ENCODE results near the gene SLC7A11. TPM values are rescaled to one million over a fixed set of nuclear protein-coding genes. Genes with fewer than 3 reads are reported as not detected.

Gene SLC7A11
- total RNA-seq, 1 donor = 55.7 TPM

DNA sequence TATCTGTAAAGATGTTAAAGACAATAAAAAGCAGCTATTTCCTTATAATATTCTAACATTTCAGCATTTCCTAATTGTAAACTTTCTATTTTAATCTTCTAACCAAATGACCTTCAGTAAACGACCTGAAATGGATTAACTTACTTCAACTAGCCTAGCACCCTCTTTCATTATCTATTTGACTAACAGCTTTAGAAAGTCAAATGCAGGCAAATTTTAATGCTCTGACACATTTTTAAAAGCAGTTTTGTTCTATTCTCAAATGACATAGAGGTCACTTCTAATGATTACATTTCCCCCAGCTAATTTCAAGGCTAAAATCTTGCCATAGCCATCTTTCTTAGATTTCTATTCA is 41.9 kb downstream of the SLC7A11 start:
- Histone ChIP-seq H3K79me2 (ENCODE audit: insufficient read depth, low read length) (no peaks in the 10 kb centered on the region), H2AFZ (ENCODE audit: low read length) (no peak overlapping the region), H3K4me1 (ENCODE audit: insufficient read depth, low read length) (no peaks in the 10 kb centered on the region), H3K27ac (ENCODE audit: low read depth, low read length) (no peak overlapping the region), H3K4me3 (ENCODE audit: insufficient read depth, low read length) (no peak overlapping the region), H3K9me3 (ENCODE audit: low read depth, low read length) (no peaks in the 10 kb centered on the region), H3K36me3 (ENCODE audit: insufficient read depth, low read length) (no peaks in the 10 kb centered on the region), H3K27me3 (ENCODE audit: insufficient read depth, low read length) (no peaks in the 10 kb centered on the region), H3K4me2 (ENCODE audit: insufficient read depth, low read length) (peak overlapping the region; percentile 70), H4K20me1 (ENCODE audit: insufficient read depth, low read length) (no peaks in the 10 kb centered on the region)
- TF ChIP-seq, protein P1, sequence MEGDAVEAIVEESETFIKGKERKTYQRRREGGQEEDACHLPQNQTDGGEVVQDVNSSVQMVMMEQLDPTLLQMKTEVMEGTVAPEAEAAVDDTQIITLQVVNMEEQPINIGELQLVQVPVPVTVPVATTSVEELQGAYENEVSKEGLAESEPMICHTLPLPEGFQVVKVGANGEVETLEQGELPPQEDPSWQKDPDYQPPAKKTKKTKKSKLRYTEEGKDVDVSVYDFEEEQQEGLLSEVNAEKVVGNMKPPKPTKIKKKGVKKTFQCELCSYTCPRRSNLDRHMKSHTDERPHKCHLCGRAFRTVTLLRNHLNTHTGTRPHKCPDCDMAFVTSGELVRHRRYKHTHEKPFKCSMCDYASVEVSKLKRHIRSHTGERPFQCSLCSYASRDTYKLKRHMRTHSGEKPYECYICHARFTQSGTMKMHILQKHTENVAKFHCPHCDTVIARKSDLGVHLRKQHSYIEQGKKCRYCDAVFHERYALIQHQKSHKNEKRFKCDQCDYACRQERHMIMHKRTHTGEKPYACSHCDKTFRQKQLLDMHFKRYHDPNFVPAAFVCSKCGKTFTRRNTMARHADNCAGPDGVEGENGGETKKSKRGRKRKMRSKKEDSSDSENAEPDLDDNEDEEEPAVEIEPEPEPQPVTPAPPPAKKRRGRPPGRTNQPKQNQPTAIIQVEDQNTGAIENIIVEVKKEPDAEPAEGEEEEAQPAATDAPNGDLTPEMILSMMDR (IDR thresholded peaks at IDR 0.05; ENCODE audit: extremely low read depth, low read depth, low read length) = no peak
- DNase-seq (ENCODE audit: insufficient read length, low spot score, missing footprints) = no peak

DNA sequence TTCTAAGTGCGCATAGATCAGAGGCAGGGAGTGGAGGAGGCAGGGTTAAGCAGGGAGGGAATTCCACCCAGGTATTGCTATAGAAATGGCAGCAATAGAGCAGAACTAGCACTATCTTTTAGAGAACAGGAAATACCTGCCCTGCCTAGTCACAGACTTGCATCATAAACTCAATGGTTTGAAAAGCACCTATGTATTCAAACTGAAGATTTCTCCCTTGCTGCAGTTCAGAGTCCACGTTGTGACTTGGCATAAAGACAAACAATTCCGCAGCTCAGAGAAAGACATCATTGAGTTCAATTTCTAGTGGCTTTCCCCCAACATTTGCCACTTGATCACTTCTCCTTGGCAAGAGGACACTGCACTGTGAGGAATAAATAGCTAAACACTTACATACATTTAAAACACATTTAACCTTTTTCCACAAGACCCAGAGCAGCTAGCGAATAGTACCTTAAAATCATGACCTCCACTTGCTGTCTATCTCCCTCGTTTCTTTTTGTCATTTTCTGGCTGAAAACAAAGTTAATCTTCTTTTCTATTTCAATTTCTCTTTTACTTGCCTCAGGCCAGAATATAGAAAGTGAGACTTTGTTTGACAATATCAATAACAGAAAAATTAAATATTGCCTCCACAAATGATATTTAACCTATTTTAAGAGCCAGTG is 42.4 kb downstream of the SLC7A11 start:
- Histone ChIP-seq H3K27me3 (ENCODE audit: insufficient read depth, low read length) (no peaks in the 10 kb centered on the region), H3K4me2 (ENCODE audit: insufficient read depth, low read length) (peak overlapping the region; percentile 70), H3K27ac (ENCODE audit: low read depth, low read length) (peak overlapping the region; percentile 15), H3K36me3 (ENCODE audit: insufficient read depth, low read length) (no peaks in the 10 kb centered on the region), H4K20me1 (ENCODE audit: insufficient read depth, low read length) (no peaks in the 10 kb centered on the region), H3K9me3 (ENCODE audit: low read depth, low read length) (no peaks in the 10 kb centered on the region), H3K4me1 (ENCODE audit: insufficient read depth, low read length) (no peaks in the 10 kb centered on the region), H2AFZ (ENCODE audit: low read length) (peak overlapping the region; percentile 81), H3K79me2 (ENCODE audit: insufficient read depth, low read length) (no peaks in the 10 kb centered on the region), H3K4me3 (ENCODE audit: insufficient read depth, low read length) (peak overlapping the region; percentile 15)
- TF ChIP-seq, protein P1 (IDR thresholded peaks at IDR 0.05; ENCODE audit: extremely low read depth, low read depth, low read length) = no peak
- DNase-seq (ENCODE audit: insufficient read length, low spot score, missing footprints) = peak; percentile 35

DNA sequence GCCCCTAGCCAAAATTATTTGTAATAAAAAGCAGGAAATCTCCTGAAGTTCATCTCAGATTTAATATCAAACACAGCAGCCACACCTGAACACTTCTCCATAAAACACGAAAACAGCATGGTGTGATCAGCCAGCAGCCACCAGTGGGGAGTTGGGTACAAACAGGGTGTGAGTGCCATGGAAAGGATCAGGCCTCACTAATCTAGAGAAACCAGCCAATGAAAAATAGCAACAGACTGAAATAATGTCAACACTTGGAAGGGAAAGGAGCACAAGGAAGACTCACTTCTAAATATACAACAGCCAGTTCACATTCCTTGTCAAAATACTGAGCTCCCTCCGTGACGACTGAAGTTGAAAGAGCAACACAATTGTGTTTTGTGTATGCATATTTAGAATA is 46.0 kb downstream of the SLC7A11 start:
- Histone ChIP-seq H4K20me1 (ENCODE audit: insufficient read depth, low read length) (no peaks in the 10 kb centered on the region), H3K9me3 (ENCODE audit: low read depth, low read length) (no peaks in the 10 kb centered on the region), H2AFZ (ENCODE audit: low read length) (no peak overlapping the region), H3K4me1 (ENCODE audit: insufficient read depth, low read length) (no peaks in the 10 kb centered on the region), H3K79me2 (ENCODE audit: insufficient read depth, low read length) (no peaks in the 10 kb centered on the region), H3K27ac (ENCODE audit: low read depth, low read length) (no peak overlapping the region), H3K4me3 (ENCODE audit: insufficient read depth, low read length) (no peak overlapping the region), H3K4me2 (ENCODE audit: insufficient read depth, low read length) (no peak overlapping the region), H3K27me3 (ENCODE audit: insufficient read depth, low read length) (no peaks in the 10 kb centered on the region), H3K36me3 (ENCODE audit: insufficient read depth, low read length) (no peaks in the 10 kb centered on the region)
- no peak for DNase-seq (ENCODE audit: insufficient read length, low spot score, missing footprints)
- TF ChIP-seq, protein P1 (IDR thresholded peaks at IDR 0.05; ENCODE audit: extremely low read depth, low read depth, low read length) = no peak

DNA sequence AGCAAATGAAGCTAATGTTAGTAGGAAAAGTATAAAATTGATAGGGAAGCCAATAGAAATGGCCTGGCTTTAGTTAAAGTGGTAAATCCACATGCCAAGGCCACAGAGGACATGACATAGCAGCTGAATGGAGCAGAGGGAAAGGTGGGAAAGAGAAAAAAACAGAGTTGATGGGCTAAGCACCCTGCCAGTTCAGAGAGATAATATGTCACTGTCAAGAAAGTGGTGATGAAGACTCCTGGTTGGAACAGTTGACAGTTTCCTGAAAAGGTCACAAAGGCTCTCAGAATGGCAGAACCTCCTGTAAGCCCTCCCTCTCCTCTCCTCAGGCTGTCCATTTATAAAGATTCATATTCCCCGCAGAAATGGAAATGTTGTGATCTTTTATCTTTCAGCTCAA is 48.2 kb downstream of the SLC7A11 start:
- no peaks in the 10 kb centered on the region for H3K79me2 ChIP-seq (ENCODE audit: insufficient read depth, low read length)

More for the DNA sequence above, 48.2 kb downstream of the SLC7A11 start:
- H2AFZ ChIP-seq (ENCODE audit: low read length) = no peak overlapping the region
- no peaks in the 10 kb centered on the region for H3K9me3 ChIP-seq (ENCODE audit: low read depth, low read length)
- no peaks in the 10 kb centered on the region for H3K27me3 ChIP-seq (ENCODE audit: insufficient read depth, low read length)
- H3K36me3 ChIP-seq (ENCODE audit: insufficient read depth, low read length) = no peaks in the 10 kb centered on the region
- H3K4me3 ChIP-seq (ENCODE audit: insufficient read depth, low read length) = no peak overlapping the region
- H3K4me2 ChIP-seq (ENCODE audit: insufficient read depth, low read length) = no peak overlapping the region
- DNase-seq (ENCODE audit: insufficient read length, low spot score, missing footprints) = no peak
- TF ChIP-seq, protein P1 (IDR thresholded peaks at IDR 0.05; ENCODE audit: extremely low read depth, low read depth, low read length) = no peak
- H3K27ac ChIP-seq (ENCODE audit: low read depth, low read length) = no peak overlapping the region
- no peaks in the 10 kb centered on the region for H3K4me1 ChIP-seq (ENCODE audit: insufficient read depth, low read length)
- no peaks in the 10 kb centered on the region for H4K20me1 ChIP-seq (ENCODE audit: insufficient read depth, low read length)
